KMS-11 (cell line): Measurements from ENCODE around the gene MDC1.
"Not testable (repeated sequence)": the region's sequence is repeated elsewhere in the genome, so short reads cannot be mapped to it uniquely, and the experiment has no call there.

ENCODE experiments used
- H2AFZ ChIP-seq: fragments of 200-600 bp; sonication (generic); 2 replicates; pipeline ENCODE4 v1.6.1; 2016; ENCODE audit warnings: antibody characterized with exemption, mixed run types, low read depth
- H3K27ac ChIP-seq: fragments of 200-600 bp; sonication (generic); 2 replicates; pipeline ENCODE4 v1.6.1; 2016; ENCODE audit warnings: mild to moderate bottlenecking, mixed run types
- H3K27me3 ChIP-seq: fragments of 200-600 bp; sonication (generic); 2 replicates; pipeline ENCODE4 v1.6.1; 2017; ENCODE audit warnings: mild to moderate bottlenecking, low read depth, mixed run types, moderate library complexity; ENCODE audit not compliant: insufficient read depth
- H3K36me3 ChIP-seq: fragments of 200-600 bp; sonication (generic); 2 replicates; pipeline ENCODE4 v1.6.1; 2017; ENCODE audit warnings: mild to moderate bottlenecking, mixed run types; ENCODE audit not compliant: insufficient read depth
- H3K4me1 ChIP-seq: fragments of 200-600 bp; sonication (generic); 2 replicates; pipeline ENCODE4 v1.6.1; 2016; ENCODE audit warnings: mild to moderate bottlenecking, low read depth, mixed run types; ENCODE audit not compliant: poor library complexity, severe bottlenecking
- H3K4me2 ChIP-seq: fragments of 200-600 bp; sonication (generic); 2 replicates; pipeline ENCODE4 v1.7.0; 2016; ENCODE audit warnings: mild to moderate bottlenecking, mixed run types
- H3K4me3 ChIP-seq: fragments of 200-600 bp; sonication (generic); IDR thresholded peaks from 2 replicates; pipeline ENCODE4 v1.6.1; 2017; ENCODE audit warnings: low read depth, low read length, mixed read lengths; ENCODE audit not compliant: insufficient read depth
- H3K79me2 ChIP-seq: fragments of 200-600 bp; sonication (generic); 2 replicates; pipeline ENCODE4 v1.6.1; 2016; ENCODE audit warnings: low read depth, mixed run types; ENCODE audit not compliant: insufficient read depth
- H3K9ac ChIP-seq: fragments of 200-600 bp; sonication (generic); 2 replicates; pipeline ENCODE4 v1.6.1; 2016; ENCODE audit warnings: mild to moderate bottlenecking, mixed run types
- H4K20me1 ChIP-seq: fragments of 200-600 bp; sonication (generic); 2 replicates; pipeline ENCODE4 v1.6.1; 2016; ENCODE audit warnings: mild to moderate bottlenecking, mixed run types; ENCODE audit not compliant: insufficient read depth
- TF ChIP-seq, protein P1 (sequence below): fragments of 200-600 bp; sonication (generic); conservative IDR thresholded peaks from 2 replicates; pipeline ENCODE4 v1.6.1; 2017; ENCODE audit warnings: low read depth, mild to moderate bottlenecking, antibody characterized with exemption, low read length, moderate library complexity, mixed read lengths

The MDC1 gene

DNA sequence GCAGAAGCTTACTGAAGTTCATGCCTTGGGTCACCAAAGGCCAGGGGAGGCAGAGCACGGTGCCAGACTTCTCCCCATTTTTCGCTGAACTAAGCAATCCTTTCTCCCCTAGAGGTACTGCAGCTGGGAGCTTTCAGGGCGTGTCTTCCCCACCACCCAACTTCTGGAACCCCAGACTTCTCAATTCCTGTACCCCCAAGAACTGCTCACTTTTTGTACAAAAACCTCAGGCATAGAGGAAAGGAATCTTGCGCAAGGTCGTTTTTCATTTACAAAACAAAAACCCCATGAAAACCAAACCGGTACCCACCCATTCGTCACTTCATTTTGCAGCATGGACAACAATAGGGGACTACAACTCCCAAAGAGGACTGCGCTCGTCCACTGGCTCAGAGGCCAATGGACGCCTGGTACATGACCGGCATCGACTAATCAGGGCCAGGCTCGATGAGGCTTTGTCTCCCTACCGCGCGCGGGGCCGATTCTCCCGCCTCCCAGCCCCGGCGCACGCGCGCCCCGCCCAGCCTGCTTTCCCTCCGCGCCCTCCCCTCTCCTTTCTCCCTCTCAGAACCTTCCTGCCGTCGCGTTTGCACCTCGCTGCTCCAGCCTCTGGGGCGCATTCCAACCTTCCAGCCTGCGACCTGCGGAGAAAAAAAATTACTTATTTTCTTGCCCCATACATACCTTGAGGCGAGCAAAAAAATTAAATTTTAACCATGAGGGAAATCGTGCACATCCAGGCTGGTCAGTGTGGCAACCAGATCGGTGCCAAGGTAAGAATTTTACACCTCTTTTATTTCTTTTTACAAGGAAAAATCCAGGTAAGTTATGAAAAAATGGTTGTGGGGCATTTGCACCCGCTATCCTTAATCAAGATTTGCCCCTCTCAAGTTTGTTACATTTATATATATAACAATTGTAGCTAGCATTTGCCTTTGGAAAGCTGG is 3.0 kb upstream of the MDC1 start, which contains the start of gene TUBB:
Gene TUBB (plus strand): TSS at position 562 of the 947 bp plus-strand sequence. CDS start 155 bp downstream, at position 717.
- Histone ChIP-seq H3K79me2 (peaks cover 56% of the 10 kb centered on the region), H3K4me2 (peak within 1 kb of the TSS; percentile 88), H3K4me1 (peaks cover 62% of the 10 kb centered on the region), H3K27ac (peak within 1 kb of the TSS; percentile 96), H3K4me3 (no peak within 1 kb of the TSS), H3K9ac (peak within 1 kb of the TSS; percentile 99), H4K20me1 (peaks cover 32% of the 10 kb centered on the region), H3K36me3 (peaks cover 23% of the 10 kb centered on the region; the same call in 1 of the 2 replicates), H3K27me3 (no peaks in the 10 kb centered on the region), H2AFZ (peak within 1 kb of the TSS; percentile 24; the same call in 1 of the 2 replicates)
- TF ChIP-seq, protein P1, sequence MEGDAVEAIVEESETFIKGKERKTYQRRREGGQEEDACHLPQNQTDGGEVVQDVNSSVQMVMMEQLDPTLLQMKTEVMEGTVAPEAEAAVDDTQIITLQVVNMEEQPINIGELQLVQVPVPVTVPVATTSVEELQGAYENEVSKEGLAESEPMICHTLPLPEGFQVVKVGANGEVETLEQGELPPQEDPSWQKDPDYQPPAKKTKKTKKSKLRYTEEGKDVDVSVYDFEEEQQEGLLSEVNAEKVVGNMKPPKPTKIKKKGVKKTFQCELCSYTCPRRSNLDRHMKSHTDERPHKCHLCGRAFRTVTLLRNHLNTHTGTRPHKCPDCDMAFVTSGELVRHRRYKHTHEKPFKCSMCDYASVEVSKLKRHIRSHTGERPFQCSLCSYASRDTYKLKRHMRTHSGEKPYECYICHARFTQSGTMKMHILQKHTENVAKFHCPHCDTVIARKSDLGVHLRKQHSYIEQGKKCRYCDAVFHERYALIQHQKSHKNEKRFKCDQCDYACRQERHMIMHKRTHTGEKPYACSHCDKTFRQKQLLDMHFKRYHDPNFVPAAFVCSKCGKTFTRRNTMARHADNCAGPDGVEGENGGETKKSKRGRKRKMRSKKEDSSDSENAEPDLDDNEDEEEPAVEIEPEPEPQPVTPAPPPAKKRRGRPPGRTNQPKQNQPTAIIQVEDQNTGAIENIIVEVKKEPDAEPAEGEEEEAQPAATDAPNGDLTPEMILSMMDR: no peak

DNA sequence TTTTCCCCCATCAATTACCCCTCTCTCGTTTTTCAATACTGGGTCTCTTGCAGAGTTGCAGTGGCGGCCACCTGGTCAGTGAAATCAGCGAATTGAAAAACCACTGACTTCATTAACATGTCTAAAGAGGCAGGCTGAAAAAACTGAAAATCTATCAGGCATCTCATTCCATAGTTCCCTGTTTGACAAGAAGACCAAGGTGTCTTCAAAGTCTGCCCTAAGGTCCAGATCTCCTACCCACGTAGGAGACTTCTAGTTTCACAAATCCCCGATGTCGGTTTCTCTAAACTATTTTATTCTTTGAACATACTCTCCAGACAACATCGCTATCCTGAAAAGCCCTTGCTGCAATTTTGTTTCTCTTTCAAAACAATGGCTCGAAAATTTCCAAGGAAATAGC is 2.3 kb upstream of the MDC1 start:
- Histone ChIP-seq H3K9ac (peak overlapping the region; percentile 99; the same call in 1 of the 2 replicates), H3K4me2 (peak overlapping the region; percentile 85), H3K27me3 (no peaks in the 10 kb centered on the region), H3K4me3 (no peak overlapping the region), H2AFZ (peak overlapping the region; percentile 24; the same call in 1 of the 2 replicates), H3K4me1 (peaks cover 62% of the 10 kb centered on the region), H3K36me3 (peaks cover 23% of the 10 kb centered on the region; the same call in 1 of the 2 replicates), H4K20me1 (peaks cover 29% of the 10 kb centered on the region), H3K27ac (peak overlapping the region; percentile 96), H3K79me2 (peaks cover 50% of the 10 kb centered on the region)
- TF ChIP-seq, protein P1: no peak

DNA sequence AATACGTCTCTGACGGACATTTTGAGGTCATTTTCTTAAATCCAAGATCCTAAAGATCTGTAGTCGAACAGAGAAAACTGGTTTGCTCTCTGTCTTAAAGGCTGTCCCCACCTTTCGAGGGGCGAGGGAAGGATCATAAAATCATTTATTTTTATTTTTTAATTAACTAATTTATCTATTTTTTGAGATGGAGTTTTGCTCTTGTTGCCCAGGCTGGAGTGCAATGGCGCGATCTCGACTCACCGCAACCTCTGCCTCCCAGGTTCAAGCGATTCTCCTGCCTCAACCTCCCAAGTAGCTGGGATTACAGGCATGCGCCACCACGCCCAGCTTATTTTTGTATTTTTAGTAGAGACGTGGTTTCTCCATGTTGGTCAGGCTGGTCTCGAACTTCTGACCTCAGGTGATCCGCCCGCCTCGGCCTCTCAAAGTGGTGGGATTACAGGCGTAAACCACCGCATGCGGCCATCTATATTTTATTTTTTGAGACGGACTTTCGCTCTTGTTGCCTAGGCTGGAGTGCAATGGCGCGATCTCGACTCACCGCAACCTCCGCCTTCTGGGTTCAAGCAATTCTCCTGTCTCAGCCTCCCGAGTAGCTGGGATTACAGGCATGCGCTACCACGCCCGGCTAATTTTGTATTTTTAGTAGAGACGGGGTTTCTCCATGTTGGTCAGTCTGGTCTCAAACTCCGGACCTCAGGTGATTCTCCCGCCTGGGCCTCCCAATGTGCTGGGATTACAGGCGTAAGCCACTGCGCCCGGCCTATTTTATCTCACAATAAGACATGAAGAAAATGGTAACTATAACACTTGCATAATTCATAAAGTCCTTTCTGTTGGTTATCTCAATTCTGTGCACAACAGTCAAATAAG is 1.0 kb upstream of the MDC1 start:
- Histone ChIP-seq H3K9ac (peak overlapping the region; percentile 32; the same call in 1 of the 2 replicates), H4K20me1 (peaks cover 16% of the 10 kb centered on the region), H3K4me1 (peaks cover 63% of the 10 kb centered on the region), H3K4me2 (peak overlapping the region; percentile 85), H3K79me2 (peaks cover 39% of the 10 kb centered on the region), H3K27ac (peak overlapping the region; percentile 96), H3K36me3 (peaks cover 14% of the 10 kb centered on the region; the same call in 1 of the 2 replicates)
- not testable (repeated sequence) for H3K27me3 ChIP-seq, H3K4me3 ChIP-seq, H2AFZ ChIP-seq

DNA sequence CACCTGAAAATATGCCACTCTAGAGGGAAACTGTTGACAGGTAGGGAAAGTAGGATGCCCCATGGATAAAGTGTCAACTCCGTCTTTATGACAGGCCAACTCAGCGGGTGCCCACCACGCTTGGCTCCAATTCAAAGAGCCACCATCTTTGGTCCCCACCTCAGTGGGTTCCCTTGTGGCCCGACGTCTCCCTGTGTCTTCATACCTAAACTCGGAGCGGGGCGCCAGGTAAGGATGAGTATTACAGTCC is 277 bp downstream of the MDC1 start:
- Histone ChIP-seq H2AFZ (peak overlapping the region; percentile 31; the same call in 1 of the 2 replicates), H3K36me3 (peaks cover 3% of the 10 kb centered on the region; the same call in 1 of the 2 replicates), H3K27ac (peak overlapping the region; percentile 73), H3K79me2 (peaks cover 26% of the 10 kb centered on the region), H3K4me1 (peaks cover 66% of the 10 kb centered on the region), H3K27me3 (no peaks in the 10 kb centered on the region), H3K9ac (peak overlapping the region; percentile 74), H3K4me2 (peak overlapping the region; percentile 89), H3K4me3 (no peak overlapping the region), H4K20me1 (peaks cover 3% of the 10 kb centered on the region; the same call in 1 of the 2 replicates)
- TF ChIP-seq, protein P1: no peak
